SU-DHL-6 (cell line): ENCODE data around the gene MREG.

Experiments used
- EZH2phosphoT487 ChIP-seq: fragments of 200-600 bp; sonication (generic), shearing (Covaris generic); conservative IDR thresholded peaks from 2 replicates; pipeline ENCODE4 v1.6.1; 2018; ENCODE audit warnings: mild to moderate bottlenecking, antibody characterized with exemption, low read length, moderate library complexity, mixed read lengths
- TF ChIP-seq, protein P1 (sequence below): fragments of 200-600 bp; sonication (generic); IDR thresholded peaks from one replicate; pipeline ENCODE4 v1.5.1; 2017; ENCODE audit warnings: antibody characterized with exemption, mild to moderate bottlenecking, low read length, moderate library complexity; ENCODE audit not compliant: insufficient read depth, poor library complexity, severe bottlenecking

DNA sequence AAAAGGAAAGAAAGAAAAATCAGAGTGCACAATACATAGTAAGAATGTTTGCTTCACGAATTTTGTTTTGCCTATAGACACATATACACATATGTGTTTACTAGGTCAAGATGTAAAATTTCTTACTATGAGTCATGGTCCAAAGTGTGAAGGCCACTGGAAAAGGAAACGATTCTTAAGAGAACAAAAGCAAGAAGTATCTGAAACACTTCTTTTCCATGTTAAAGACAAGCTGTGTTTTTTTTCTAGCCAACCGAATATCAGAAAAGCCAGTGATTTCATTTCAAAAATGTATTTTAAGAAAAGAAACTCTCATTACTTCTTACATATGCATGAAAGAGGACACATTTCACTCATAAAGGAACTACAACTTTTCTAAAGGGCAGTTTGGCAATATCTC is 43.4 kb upstream of the MREG start:
- TF ChIP-seq, protein P1, sequence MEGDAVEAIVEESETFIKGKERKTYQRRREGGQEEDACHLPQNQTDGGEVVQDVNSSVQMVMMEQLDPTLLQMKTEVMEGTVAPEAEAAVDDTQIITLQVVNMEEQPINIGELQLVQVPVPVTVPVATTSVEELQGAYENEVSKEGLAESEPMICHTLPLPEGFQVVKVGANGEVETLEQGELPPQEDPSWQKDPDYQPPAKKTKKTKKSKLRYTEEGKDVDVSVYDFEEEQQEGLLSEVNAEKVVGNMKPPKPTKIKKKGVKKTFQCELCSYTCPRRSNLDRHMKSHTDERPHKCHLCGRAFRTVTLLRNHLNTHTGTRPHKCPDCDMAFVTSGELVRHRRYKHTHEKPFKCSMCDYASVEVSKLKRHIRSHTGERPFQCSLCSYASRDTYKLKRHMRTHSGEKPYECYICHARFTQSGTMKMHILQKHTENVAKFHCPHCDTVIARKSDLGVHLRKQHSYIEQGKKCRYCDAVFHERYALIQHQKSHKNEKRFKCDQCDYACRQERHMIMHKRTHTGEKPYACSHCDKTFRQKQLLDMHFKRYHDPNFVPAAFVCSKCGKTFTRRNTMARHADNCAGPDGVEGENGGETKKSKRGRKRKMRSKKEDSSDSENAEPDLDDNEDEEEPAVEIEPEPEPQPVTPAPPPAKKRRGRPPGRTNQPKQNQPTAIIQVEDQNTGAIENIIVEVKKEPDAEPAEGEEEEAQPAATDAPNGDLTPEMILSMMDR = no peak
- TF ChIP-seq EZH2phosphoT487 = no peak
